ENCODE results near the gene RAB28. TPM values are rescaled to one million over a fixed set of nuclear protein-coding genes. Genes with fewer than 3 reads are reported as not detected.

The RAB28 gene
- total and polyA plus RNA-seq, 2 of the 8 experiments (the other 6 are each of a cell fraction or from before 2014, with no cell fraction given) = 16.0 to 18.7 TPM

DNA sequence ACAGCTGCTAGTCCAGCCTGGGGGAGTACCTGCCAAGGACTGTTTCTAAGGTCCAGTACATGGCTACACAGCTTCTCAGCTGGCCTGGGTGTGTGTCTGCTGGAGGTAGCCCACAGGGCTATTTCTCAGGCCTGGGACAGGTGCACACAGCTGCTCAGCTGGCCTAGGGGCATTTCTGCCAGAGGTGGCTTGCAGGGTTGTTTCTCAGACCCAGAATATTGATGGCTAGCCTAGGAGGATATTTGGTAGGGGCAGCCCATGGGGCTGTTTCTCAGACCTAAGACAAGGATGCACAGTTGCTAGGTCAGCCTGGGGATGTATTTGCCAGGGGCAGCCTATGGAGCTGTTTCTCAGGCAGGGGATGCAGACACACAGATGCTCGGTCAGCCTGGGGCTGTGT is 29.4 kb downstream of the RAB28 start:
- H3K4me1 ChIP-seq (replicated peaks in 1 of 4; ENCODE audit: control insufficient read depth in 3 of 4, insufficient read depth in 4 of 4, low read length in 3 of 4) = no peaks in the 10 kb centered on the region
- H2AFZ ChIP-seq (ENCODE audit: low read length) = no peak overlapping the region
- no peak overlapping the region for H4K91ac ChIP-seq (replicated peaks; ENCODE audit: insufficient read length, low read length)
- DNase-seq (ENCODE audit: low read depth in 1 of 2, low spot score in 2 of 2) (no peak), FAIRE-seq (no peak)
- CTCF ChIA-PET (ENCODE audit: partially characterized antibody) = no interaction called here
- H2AK5ac ChIP-seq (ENCODE audit: low read depth, low read length) = no peak overlapping the region
- no peak overlapping the region for H2BK120ac ChIP-seq (replicated peaks; ENCODE audit: low read depth, low read length)
- no peaks in the 10 kb centered on the region for H3K23me2 ChIP-seq (ENCODE audit: low read depth, low read length)
- H3K23ac ChIP-seq (ENCODE audit: insufficient read length) = no peak overlapping the region
- H4K5ac ChIP-seq (ENCODE audit: insufficient read length, low read depth, low read length) = no peak overlapping the region
- H3K4me2 ChIP-seq (ENCODE audit: insufficient read depth in 1 of 2, low read depth in 2 of 2, low read length in 2 of 2) = no peak overlapping the region
- no peak overlapping the region for H3K4ac ChIP-seq (replicated peaks; ENCODE audit: insufficient read length, low read depth, low read length)
- H2BK15ac ChIP-seq (ENCODE audit: low read length) = no peak overlapping the region
- H3K27ac ChIP-seq (ENCODE audit: low read depth, low read length) = no peak overlapping the region
- H3K36me3 ChIP-seq (ENCODE audit: control insufficient read depth in 2 of 4, insufficient read depth in 4 of 4, low read length in 3 of 4) = peaks cover 0 to 4% (median 0%) of the 10 kb centered on the region in 4 experiments; a peak in 1 of 8 replicates
- no peak overlapping the region; the same call in 1 of the 2 replicates for H4K8ac ChIP-seq (ENCODE audit: extremely low read depth, insufficient read depth, low read length)
- H3K9ac ChIP-seq (replicated peaks in 1 of 4; ENCODE audit: extremely low read depth in 1 of 4, low read depth in 3 of 4, low read length in 3 of 4) = no peak overlapping the region
- H3K4me3 ChIP-seq (ENCODE audit: extremely low read depth in 1 of 4, insufficient read depth in 2 of 4, low read depth in 3 of 4, low read length in 4 of 4) = no peak overlapping the region
- no peak overlapping the region for H3K56ac ChIP-seq (replicated peaks; ENCODE audit: insufficient read length, low read depth, low read length)
- no peaks in the 10 kb centered on the region for H3K79me1 ChIP-seq (ENCODE audit: low read depth, low read length)
- H3K79me2 ChIP-seq (ENCODE audit: control insufficient read depth in 1 of 2, insufficient read depth in 2 of 2, low read length in 2 of 2) = no peaks in the 10 kb centered on the region
- no peaks in the 10 kb centered on the region for H3K27me3 ChIP-seq (replicated peaks in 1 of 4; ENCODE audit: control insufficient read depth in 3 of 4, extremely low read depth in 1 of 4, insufficient read depth in 3 of 4, low read length in 3 of 4)
- H3K9me3 ChIP-seq (ENCODE audit: insufficient read depth in 2 of 2, low read depth in 1 of 2, low read length in 1 of 2) = no peaks in the 10 kb centered on the region
- POLR2A ChIA-PET (ENCODE audit: partially characterized antibody) = interaction anchor here (1.6 kb wide), 1 partner anchor 10 kb away, joined by 4 read pairs; no protein-coding TSS in a partner anchor
- no peak overlapping the region for H2BK12ac ChIP-seq (ENCODE audit: low read depth, low read length)
- H3K14ac ChIP-seq (ENCODE audit: insufficient read length) = no peak overlapping the region
- H4K20me1 ChIP-seq (replicated peaks in 1 of 2; ENCODE audit: control insufficient read depth in 1 of 2, insufficient read depth in 2 of 2, low read length in 2 of 2) = peaks cover 0 to 3% of the 10 kb centered on the region in 2 experiments
- no peak overlapping the region for H2BK5ac ChIP-seq (ENCODE audit: low read depth, low read length)
- no peak overlapping the region for H2BK20ac ChIP-seq (ENCODE audit: low read length)
- WGBS, 2 experiments (ENCODE audit: extremely low coverage in 1 of 2, insufficient coverage in 1 of 2, insufficient read length in 1 of 2, insufficient replicate concordance in 2 of 2, low coverage in 1 of 2, low lambda C conversion rate in 2 of 2, missing lambda C conversion rate in 1 of 2) = 100% methylated on average over 1 of the region's 1 CpG; no CpG with 5 or more reads in 1 of the 2 experiments
- no peak overlapping the region for H3K18ac ChIP-seq (ENCODE audit: extremely low read depth, low read length)
- TF ChIP-seq BCL11A (IDR thresholded peaks at IDR 0.05; ENCODE audit: low read depth in 2 of 2, low read length in 2 of 2) (no peak), ASH2L (IDR thresholded peaks at IDR 0.05; ENCODE audit: low read length) (no peak), PHF8 (conservative IDR thresholded peaks at IDR 0.05; ENCODE audit: low read depth, low read length) (no peak), SP2 (IDR thresholded peaks at IDR 0.05; ENCODE audit: low read length) (no peak), TCF12 (IDR thresholded peaks at IDR 0.05; ENCODE audit: low read depth, low read length) (no peak), POLR2AphosphoS5 (IDR thresholded peaks at IDR 0.05; ENCODE audit: low read depth, low read length) (no peak), RNF2 (IDR thresholded peaks at IDR 0.05; ENCODE audit: borderline replicate concordance, low read depth, low read length, missing control alignments, poor library complexity, severe bottlenecking) (no peak), CHD2 (IDR thresholded peaks at IDR 0.05; ENCODE audit: low read length) (no peak), HDAC6 (IDR thresholded peaks at IDR 0.05; ENCODE audit: low read depth, low read length) (no peak), EZH2 (IDR thresholded peaks at IDR 0.05; ENCODE audit: low read depth, low read length, severe bottlenecking) (no peak), BRCA1 (IDR thresholded peaks at IDR 0.05; ENCODE audit: low read depth, low read length) (no peak), CTBP2 (IDR thresholded peaks at IDR 0.05; ENCODE audit: borderline replicate concordance, insufficient read depth, insufficient read length, low read length) (no peak)
- TF ChIP-seq, protein P1, sequence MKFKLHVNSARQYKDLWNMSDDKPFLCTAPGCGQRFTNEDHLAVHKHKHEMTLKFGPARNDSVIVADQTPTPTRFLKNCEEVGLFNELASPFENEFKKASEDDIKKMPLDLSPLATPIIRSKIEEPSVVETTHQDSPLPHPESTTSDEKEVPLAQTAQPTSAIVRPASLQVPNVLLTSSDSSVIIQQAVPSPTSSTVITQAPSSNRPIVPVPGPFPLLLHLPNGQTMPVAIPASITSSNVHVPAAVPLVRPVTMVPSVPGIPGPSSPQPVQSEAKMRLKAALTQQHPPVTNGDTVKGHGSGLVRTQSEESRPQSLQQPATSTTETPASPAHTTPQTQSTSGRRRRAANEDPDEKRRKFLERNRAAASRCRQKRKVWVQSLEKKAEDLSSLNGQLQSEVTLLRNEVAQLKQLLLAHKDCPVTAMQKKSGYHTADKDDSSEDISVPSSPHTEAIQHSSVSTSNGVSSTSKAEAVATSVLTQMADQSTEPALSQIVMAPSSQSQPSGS (IDR thresholded peaks at IDR 0.05; ENCODE audit: low read length) = no peak

All from H1 (cell line).